GM18519 (cell line): ENCODE results near the gene ATP6V1C2.
"Not testable (repeated sequence)": the region's sequence is repeated elsewhere in the genome, so short reads cannot be mapped to it uniquely, and the experiment has no call there.

ENCODE experiments used
- ATAC-seq: cut with Tn5 transposase; IDR thresholded peaks from one replicate; pipeline ENCODE4 v1.9.1; 2021; ENCODE audit warnings: mild to moderate bottlenecking, moderate library complexity; ENCODE audit not compliant: unreplicated experiment, low FRiP score

ATP6V1C2 gene

GRCh38 chr2:10811517-10811916 is 90.1 kb downstream of the ATP6V1C2 start:
- no peak for ATAC-seq

GRCh38 chr2:10812362-10813162 is 91.1 kb downstream of the ATP6V1C2 start, which contains the start of gene PDIA6:
PDIA6 (minus strand) TSS chr2:10812785; CDS start chr2:10812696, 89 bp downstream.
- peak; percentile 78 for ATAC-seq

- not testable (repeated sequence) for ATAC-seq
These were observed 92.0 kb downstream of the ATP6V1C2 start for GRCh38 chr2:10813163-10814138.

- no peak for ATAC-seq
These were observed 92.7 kb downstream of the ATP6V1C2 start for GRCh38 chr2:10814142-10814541.

- no peak for ATAC-seq
These were observed 93.3 kb downstream of the ATP6V1C2 start for GRCh38 chr2:10814571-10815331.

GRCh38 chr2:10817413-10817812 is 96.0 kb downstream of the ATP6V1C2 start:
- ATAC-seq, result no peak

GRCh38 chr2:10818305-10818704 is 96.9 kb downstream of the ATP6V1C2 start:
- ATAC-seq, result not testable (repeated sequence)

- ATAC-seq, result no peak
These were observed 97.6 kb downstream of the ATP6V1C2 start for GRCh38 chr2:10818984-10819383.

- ATAC-seq, result no peak
These were observed 98.4 kb downstream of the ATP6V1C2 start for GRCh38 chr2:10819714-10820314.

GRCh38 chr2:10820562-10820961 is 99.1 kb downstream of the ATP6V1C2 start:
- no peak for ATAC-seq

- ATAC-seq, result no peak
These were observed 99.7 kb downstream of the ATP6V1C2 start for GRCh38 chr2:10820978-10821695.

- ATAC-seq, result no peak
These were observed 102.8 kb downstream of the ATP6V1C2 start for GRCh38 chr2:10824191-10824590.

- ATAC-seq, result no peak
These were observed 104.6 kb downstream of the ATP6V1C2 start for GRCh38 chr2:10826026-10826425.

GRCh38 chr2:10826625-10827024 is 105.2 kb downstream of the ATP6V1C2 start:
- ATAC-seq, result no peak

- ATAC-seq, result no peak
These were observed 106.9 kb downstream of the ATP6V1C2 start for GRCh38 chr2:10828346-10828745.

- no peak for ATAC-seq
These were observed 107.9 kb downstream of the ATP6V1C2 start for GRCh38 chr2:10829299-10829698.

GRCh38 chr2:10830203-10830602 is 108.8 kb downstream of the ATP6V1C2 start:
- no peak for ATAC-seq

GRCh38 chr2:10830641-10831399 is 109.4 kb downstream of the ATP6V1C2 start:
- no peak for ATAC-seq
